Liver (tissue), 3 donors: ENCODE data around the gene TEX30.

Source experiments
- ATF3 ChIP-seq: IDR thresholded peaks from 2 replicates; pipeline ENCODE4 v1.6.1; 2016; ENCODE audit warnings: antibody characterized with exemption
- MAX ChIP-seq: IDR thresholded peaks from 2 replicates; pipeline ENCODE4 v1.6.1; 2016; ENCODE audit warnings: antibody characterized with exemption
- NR2F2 ChIP-seq: IDR thresholded peaks from 2 replicates; pipeline ENCODE4 v1.6.1; 2016; ENCODE audit warnings: antibody characterized with exemption
- RXRA ChIP-seq, 2 donors: IDR thresholded peaks; 2 replicates each; pipeline ENCODE4 v1.6.1; 2017 to 2018; ENCODE audit warnings: antibody characterized with exemption in 2 of 2, mild to moderate bottlenecking in 1 of 2
- YY1 ChIP-seq: IDR thresholded peaks from 2 replicates; pipeline ENCODE4 v1.6.1; 2016; ENCODE audit warnings: antibody characterized with exemption, mild to moderate bottlenecking
- TF ChIP-seq, protein P1 (sequence below): fragments of 150-350 bp; IDR thresholded peaks from 2 replicates; pipeline ENCODE4 v1.5.1; 2017; ENCODE audit warnings: improper control_type of control experiment, low read depth, low read length; ENCODE audit not compliant: missing input control
- donor health status: healthy.
- donor health status: healthy.

DNA sequence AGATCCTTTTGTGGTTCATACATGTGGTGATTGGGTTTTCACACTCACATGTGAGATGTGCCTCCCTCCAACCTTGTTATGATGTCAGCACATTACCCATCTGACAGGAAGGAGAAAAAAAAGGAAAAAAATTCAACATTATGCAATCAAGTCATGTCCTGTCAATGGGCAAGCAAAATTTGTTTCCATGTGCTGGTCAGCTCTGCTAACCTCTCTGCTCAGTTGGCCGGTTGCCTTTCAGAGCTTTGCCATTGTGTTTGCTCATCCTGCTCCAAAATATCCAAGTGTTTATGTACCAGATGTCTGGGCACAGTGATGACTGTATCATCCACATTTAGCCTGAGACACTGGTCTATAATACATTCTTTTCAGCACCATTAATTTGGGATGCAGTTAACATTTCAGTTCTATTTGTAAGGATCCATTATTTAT is 51.8 kb downstream of the TEX30 start:
- TF ChIP-seq, protein P1, sequence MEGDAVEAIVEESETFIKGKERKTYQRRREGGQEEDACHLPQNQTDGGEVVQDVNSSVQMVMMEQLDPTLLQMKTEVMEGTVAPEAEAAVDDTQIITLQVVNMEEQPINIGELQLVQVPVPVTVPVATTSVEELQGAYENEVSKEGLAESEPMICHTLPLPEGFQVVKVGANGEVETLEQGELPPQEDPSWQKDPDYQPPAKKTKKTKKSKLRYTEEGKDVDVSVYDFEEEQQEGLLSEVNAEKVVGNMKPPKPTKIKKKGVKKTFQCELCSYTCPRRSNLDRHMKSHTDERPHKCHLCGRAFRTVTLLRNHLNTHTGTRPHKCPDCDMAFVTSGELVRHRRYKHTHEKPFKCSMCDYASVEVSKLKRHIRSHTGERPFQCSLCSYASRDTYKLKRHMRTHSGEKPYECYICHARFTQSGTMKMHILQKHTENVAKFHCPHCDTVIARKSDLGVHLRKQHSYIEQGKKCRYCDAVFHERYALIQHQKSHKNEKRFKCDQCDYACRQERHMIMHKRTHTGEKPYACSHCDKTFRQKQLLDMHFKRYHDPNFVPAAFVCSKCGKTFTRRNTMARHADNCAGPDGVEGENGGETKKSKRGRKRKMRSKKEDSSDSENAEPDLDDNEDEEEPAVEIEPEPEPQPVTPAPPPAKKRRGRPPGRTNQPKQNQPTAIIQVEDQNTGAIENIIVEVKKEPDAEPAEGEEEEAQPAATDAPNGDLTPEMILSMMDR, result no peak
- TF ChIP-seq ATF3 (no peak), YY1 (no peak), MAX (no peak), NR2F2 (no peak), RXRA (IDR thresholded peaks at IDR 0.05) (no peak)
